ENCODE data around the gene DNM3. TPM values are rescaled to one million over a fixed set of nuclear protein-coding genes. Genes with fewer than 3 reads are reported as not detected.

Gene DNM3
- total and polyA plus RNA-seq, 12 donors = 7.2 to 78.6 (median 18.4) TPM

GRCh38 chr1:171937938-171938337 lies 96.6 kb downstream of the DNM3 start:
- Histone ChIP-seq H3K9me3 (replicated peaks in 1 of 3) (no peaks in the 10 kb centered on the region), H3K4me3 (no peak overlapping the region), H3K36me3 (replicated peaks in 1 of 2) (no peaks in the 10 kb centered on the region), H3K27ac (peak overlapping the region in 3 of 5 donors; percentile 10 to 18 (median 11)), H3K27me3 (no peaks in the 10 kb centered on the region), H3K4me1 (replicated peaks in 1 of 2) (peaks cover 14 to 22% of the 10 kb centered on the region in 2 donors)
- intact Hi-C loops (cut with DNase I) = no loop called here
- WGBS, 4 donors = 35 to 52% (median 45%) methylated on average over 1 of the region's 1 CpG
- no peak for TF ChIP-seq POLR2A (IDR thresholded peaks at IDR 0.05)
- TF ChIP-seq, protein P1, sequence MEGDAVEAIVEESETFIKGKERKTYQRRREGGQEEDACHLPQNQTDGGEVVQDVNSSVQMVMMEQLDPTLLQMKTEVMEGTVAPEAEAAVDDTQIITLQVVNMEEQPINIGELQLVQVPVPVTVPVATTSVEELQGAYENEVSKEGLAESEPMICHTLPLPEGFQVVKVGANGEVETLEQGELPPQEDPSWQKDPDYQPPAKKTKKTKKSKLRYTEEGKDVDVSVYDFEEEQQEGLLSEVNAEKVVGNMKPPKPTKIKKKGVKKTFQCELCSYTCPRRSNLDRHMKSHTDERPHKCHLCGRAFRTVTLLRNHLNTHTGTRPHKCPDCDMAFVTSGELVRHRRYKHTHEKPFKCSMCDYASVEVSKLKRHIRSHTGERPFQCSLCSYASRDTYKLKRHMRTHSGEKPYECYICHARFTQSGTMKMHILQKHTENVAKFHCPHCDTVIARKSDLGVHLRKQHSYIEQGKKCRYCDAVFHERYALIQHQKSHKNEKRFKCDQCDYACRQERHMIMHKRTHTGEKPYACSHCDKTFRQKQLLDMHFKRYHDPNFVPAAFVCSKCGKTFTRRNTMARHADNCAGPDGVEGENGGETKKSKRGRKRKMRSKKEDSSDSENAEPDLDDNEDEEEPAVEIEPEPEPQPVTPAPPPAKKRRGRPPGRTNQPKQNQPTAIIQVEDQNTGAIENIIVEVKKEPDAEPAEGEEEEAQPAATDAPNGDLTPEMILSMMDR (IDR thresholded peaks at IDR 0.05) = no peak
- DNase-seq = no peak

DNA sequence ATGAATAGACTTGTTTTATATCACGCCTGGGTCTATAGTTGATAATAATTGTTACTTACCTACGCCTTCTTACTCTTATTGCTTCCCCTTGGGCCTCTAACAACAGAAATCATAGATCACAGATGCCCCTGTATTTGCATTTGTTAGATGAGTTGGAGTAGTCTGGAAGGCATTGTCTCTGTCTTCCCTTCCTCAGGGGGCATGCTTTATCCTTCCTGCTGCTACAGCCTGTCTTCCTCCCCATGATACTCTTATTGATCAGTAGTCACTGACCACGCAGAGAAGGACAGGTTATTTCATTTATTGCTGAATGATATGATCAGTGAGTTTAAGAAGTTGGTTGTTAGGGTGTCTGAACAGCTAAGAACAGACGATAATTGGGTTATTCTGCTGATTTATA lies 98.4 kb downstream of the DNM3 start:
- TF ChIP-seq POLR2A (IDR thresholded peaks at IDR 0.05) = no peak
- intact Hi-C loops (cut with DNase I) = no loop called here
- no peak for DNase-seq
- WGBS, 4 donors = 82 to 89% (median 88%) methylated on average over 4 of the region's 4 CpGs
- Histone ChIP-seq H3K27ac (no peak overlapping the region), H3K27me3 (no peaks in the 10 kb centered on the region), H3K4me3 (no peak overlapping the region), H3K4me1 (replicated peaks in 1 of 2) (peaks cover 14 to 22% of the 10 kb centered on the region in 2 donors), H3K36me3 (replicated peaks in 1 of 2) (no peaks in the 10 kb centered on the region), H3K9me3 (replicated peaks in 1 of 3) (no peaks in the 10 kb centered on the region)

GRCh38 chr1:171940368-171940767 lies 99.1 kb downstream of the DNM3 start:
- Histone ChIP-seq H3K9me3 (replicated peaks in 1 of 3) (no peaks in the 10 kb centered on the region), H3K27me3 (no peaks in the 10 kb centered on the region), H3K4me1 (replicated peaks in 1 of 2) (peaks cover 14 to 22% of the 10 kb centered on the region in 2 donors), H3K27ac (no peak overlapping the region), H3K4me3 (no peak overlapping the region), H3K36me3 (replicated peaks in 1 of 2) (no peaks in the 10 kb centered on the region)
- TF ChIP-seq POLR2A (IDR thresholded peaks at IDR 0.05) = no peak
- TF ChIP-seq, protein P1 (IDR thresholded peaks at IDR 0.05) = no peak
- DNase-seq = no peak
- intact Hi-C loops (cut with DNase I) = no loop called here

GRCh38 chr1:171941920-171942319 lies 100.6 kb downstream of the DNM3 start:
- H3K36me3 ChIP-seq (replicated peaks in 1 of 2) = no peaks in the 10 kb centered on the region
- 89 to 98% (median 92%) methylated on average over 1 of the region's 1 CpG for WGBS, 4 donors
- H3K4me1 ChIP-seq (replicated peaks in 1 of 2) = peaks cover 13 to 14% of the 10 kb centered on the region in 2 donors
- DNase-seq = no peak
- intact Hi-C loops (cut with DNase I) = no loop called here
- H3K9me3 ChIP-seq (replicated peaks in 1 of 3) = no peaks in the 10 kb centered on the region
- H3K27ac ChIP-seq = no peak overlapping the region
- no peak overlapping the region for H3K4me3 ChIP-seq
- H3K27me3 ChIP-seq = no peaks in the 10 kb centered on the region
- TF ChIP-seq, protein P1 (IDR thresholded peaks at IDR 0.05) = no peak
- no peak for TF ChIP-seq POLR2A (IDR thresholded peaks at IDR 0.05)

DNA sequence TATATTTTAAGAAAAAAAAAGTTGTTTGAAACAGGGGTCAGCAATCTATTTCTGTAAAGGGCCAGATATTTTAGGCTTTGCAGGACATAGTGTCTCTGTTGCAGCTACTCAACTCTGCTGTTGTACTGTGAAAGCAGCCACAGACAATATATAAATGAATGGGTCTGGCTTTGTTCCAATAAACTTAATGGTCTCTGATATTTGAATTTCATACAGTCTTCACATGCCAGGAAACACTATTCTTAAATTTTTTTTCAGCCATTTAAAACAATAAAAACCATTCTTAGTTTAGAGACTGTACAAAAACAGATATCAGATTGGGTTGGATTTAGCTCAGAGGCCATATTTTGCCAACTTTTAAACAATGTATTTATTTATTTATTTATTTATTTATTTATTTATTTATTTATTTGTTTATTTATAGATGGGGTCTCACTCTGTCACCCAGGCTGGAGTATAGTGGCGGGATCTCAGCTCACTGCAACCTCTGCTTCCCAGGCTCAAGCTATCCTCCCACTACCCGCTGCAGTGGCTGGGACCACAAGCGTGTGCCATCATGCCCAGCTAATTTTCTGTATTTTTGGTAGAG lies 102.8 kb downstream of the DNM3 start:
- Histone ChIP-seq H3K4me1 (replicated peaks in 1 of 2) (no peaks in the 10 kb centered on the region), H3K36me3 (replicated peaks in 1 of 2) (no peaks in the 10 kb centered on the region), H3K9me3 (replicated peaks in 1 of 3) (no peaks in the 10 kb centered on the region), H3K27ac (no peak overlapping the region), H3K27me3 (no peaks in the 10 kb centered on the region), H3K4me3 (no peak overlapping the region)
- DNase-seq = no peak
- 96 to 100% (median 99%) methylated on average over 3 of the region's 3 CpGs for WGBS, 4 donors
- intact Hi-C loops (cut with DNase I) = no loop called here
- TF ChIP-seq, protein P1 (IDR thresholded peaks at IDR 0.05) = no peak
- TF ChIP-seq POLR2A (IDR thresholded peaks at IDR 0.05) = no peak

Measured in adrenal gland (tissue), 12 donors.